DOHH2 (cell line): ENCODE data around the gene NCKAP5.

ENCODE experiments used
- EZH2phosphoT487 ChIP-seq: fragments of 200-600 bp; sonication (generic); IDR thresholded peaks from 2 replicates; pipeline ENCODE4 v1.6.1; 2017; ENCODE audit warnings: borderline replicate concordance, mild to moderate bottlenecking, antibody characterized with exemption, low read length, moderate library complexity, mixed read lengths
- TF ChIP-seq, protein P1 (sequence below): fragments of 200-600 bp; sonication (generic); IDR thresholded peaks from one replicate; pipeline ENCODE4 v1.5.1; 2014; ENCODE audit warnings: antibody characterized with exemption, mild to moderate bottlenecking, low read depth, low read length; ENCODE audit not compliant: poor library complexity, severe bottlenecking

DNA sequence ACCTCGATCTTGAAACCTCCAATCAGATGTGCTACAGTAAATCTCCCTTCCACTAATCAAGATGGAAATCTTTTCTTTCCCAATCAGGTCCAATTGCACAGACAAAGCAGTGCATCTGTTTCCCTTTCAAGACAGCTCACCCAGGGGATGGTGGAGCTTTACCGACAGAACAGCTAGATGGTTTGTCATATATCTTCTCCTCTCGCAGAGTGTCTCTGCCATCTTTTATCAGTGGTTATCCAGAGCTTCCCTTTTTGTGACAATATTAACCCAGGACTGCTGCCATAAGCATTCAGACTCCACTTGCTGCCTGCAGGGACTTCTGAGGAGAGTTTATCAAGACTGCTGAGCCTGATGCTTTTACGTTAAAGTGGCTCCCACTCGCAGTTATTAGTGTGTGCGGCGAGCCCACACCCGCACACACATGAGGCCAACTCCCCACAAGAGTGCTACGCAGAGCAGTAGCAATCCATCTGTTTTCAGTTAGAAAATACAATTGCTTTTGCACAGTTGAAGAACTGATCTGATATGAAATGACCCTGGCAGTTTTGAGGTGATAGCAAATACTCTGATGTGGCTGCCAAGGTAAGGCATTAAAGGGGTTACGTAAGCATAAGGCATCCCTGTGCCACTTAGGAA, 398.9 kb downstream of the NCKAP5 start:
- TF ChIP-seq, protein P1, sequence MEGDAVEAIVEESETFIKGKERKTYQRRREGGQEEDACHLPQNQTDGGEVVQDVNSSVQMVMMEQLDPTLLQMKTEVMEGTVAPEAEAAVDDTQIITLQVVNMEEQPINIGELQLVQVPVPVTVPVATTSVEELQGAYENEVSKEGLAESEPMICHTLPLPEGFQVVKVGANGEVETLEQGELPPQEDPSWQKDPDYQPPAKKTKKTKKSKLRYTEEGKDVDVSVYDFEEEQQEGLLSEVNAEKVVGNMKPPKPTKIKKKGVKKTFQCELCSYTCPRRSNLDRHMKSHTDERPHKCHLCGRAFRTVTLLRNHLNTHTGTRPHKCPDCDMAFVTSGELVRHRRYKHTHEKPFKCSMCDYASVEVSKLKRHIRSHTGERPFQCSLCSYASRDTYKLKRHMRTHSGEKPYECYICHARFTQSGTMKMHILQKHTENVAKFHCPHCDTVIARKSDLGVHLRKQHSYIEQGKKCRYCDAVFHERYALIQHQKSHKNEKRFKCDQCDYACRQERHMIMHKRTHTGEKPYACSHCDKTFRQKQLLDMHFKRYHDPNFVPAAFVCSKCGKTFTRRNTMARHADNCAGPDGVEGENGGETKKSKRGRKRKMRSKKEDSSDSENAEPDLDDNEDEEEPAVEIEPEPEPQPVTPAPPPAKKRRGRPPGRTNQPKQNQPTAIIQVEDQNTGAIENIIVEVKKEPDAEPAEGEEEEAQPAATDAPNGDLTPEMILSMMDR = no peak
- no peak for TF ChIP-seq EZH2phosphoT487
